Activated CD4-positive, alpha-beta T cell treated with anti-CD3 and anti-CD28 coated beads for 1 hour (primary cell): ENCODE results near the gene SLC16A3.
A peak's percentile ranks its signal among the peaks of the same experiment; 100 is the strongest.
"Not testable (repeated sequence)": the region's sequence is repeated elsewhere in the genome, so short reads cannot be mapped to it uniquely, and the experiment has no call there.

Source experiments
- DNase-seq: peaks from one replicate; pipeline ENCODE4 v3.0.0-alpha.2; 2020

The SLC16A3 gene

DNA sequence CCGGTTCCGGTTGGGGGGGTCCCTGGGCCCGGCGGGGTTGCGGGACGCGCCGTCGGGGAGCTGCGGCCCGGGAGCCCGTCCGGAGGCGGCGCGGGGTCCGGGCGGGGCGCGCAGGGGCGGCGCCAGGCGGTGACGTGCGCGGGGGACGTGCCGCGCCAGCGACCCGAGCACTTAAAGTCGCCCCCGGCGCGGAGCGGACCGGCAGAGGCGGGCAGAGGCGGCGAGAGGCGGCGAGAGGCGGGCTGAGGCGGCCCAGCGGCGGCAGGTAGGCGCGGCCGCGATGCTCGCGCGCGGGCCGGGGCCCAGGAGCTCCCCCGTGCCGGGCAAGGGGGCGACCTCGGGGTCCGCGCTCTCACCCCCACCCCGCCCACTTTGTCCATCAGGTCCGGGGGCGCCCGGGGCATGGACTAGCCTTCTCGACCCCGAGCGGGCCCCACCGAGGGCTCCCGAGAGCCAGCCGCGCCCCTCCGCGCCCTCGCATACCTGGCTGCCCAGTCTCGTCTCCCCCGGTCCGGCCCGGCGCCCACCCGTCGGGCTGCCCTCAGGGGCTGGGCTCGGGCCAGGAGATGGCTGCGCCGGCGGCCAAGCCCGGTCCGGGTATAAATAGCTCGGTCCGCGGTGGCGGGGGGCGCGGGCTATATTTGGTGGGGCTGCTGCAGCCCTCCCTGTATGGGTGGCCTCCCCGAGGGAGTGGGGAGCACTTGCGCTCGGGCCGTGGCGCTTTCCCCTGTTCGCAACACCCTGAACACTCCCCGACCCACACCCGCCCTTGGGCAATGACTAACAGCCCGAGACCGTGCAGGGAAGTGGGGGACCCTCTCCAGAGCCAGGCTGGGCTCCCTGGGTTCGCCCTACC is at the start of gene SLC16A3:
Gene SLC16A3, plus strand, starts transcription at position 201 of the 856 bp plus-strand sequence. CDS start 6,967 bp downstream, outside the sequence.
- DNase-seq: peak; percentile 61

DNA sequence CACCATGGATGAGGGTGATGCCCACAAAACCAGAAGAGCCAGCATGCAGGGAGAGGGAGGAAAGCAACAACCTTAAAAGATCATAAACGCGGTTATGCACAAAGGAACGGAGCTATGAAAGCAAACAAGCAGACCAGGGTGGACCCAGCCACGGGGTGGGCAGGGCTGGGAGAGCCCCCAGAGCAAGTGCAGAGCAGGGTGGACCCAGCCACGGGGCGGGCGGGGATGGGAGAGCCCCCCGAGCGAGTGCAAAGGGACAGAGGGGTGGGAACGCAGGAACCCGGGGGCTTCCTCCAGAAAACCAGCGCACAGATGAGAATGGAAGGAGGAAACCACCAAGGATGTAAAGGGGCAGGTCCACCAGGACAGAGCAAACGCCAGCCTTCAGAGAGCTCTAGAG is 49.4 kb upstream of the SLC16A3 start:
- DNase-seq: no peak

DNA sequence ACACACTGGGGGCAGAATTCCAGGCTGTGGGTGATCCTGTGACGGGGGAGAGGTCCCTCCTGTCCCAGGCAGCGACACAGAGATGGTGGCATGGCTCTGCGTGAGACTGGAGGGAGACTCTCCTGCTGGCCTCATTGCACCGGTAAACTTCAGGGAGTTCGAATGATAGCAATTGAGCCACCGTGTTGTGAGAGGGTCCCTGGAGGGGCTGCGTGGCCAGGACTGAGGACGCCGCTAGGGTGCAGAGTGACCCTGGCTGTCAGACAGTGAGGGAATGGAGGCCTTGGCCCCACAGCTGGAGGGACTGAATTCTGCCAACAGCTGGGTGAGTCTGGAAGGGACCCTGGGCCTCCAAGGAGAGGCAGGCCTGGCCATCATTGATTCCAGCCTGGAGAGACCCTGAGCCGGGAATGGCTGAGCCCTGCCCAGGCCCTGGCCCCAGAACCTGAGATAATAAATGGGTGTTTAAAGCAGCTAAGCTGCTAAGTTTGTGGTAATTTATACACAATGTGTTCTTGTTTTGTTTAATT is 48.8 kb upstream of the SLC16A3 start:
- DNase-seq: no peak

DNA sequence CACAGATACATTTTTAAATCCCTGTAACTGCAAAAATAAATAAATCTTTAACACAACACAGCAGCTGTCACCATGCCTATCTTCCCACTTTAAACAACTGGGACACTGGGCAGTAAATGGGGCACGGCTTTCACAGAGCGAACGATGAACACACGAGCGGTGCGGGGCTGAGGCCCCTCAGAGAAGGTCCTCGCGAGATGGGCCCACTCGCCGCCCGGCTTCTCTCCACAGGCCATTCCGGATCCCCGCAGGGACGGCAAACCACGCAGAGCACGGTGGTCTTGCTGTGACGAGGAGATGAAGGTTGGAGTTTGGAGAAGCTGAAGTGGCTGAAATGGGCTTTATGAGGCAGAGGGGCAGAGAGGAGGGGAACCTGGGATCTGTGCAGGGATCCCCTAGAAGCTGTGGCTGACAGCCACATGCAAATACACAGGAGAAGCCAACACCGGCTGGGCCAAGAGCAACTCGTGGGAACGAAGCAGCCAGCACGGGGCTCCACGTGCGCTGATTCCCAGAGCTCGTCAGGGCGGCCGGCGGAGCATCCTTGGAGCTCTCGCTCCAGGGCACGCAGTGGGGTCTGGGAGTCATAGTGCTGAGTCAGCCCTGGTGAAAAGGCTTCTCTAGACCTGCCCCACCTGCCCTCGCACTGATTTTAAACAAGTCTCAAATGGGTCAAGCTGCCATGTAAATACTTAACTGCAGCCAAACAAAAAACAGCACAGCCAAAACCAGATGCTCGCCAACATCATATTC is 47.9 kb upstream of the SLC16A3 start:
- no peak for DNase-seq

DNA sequence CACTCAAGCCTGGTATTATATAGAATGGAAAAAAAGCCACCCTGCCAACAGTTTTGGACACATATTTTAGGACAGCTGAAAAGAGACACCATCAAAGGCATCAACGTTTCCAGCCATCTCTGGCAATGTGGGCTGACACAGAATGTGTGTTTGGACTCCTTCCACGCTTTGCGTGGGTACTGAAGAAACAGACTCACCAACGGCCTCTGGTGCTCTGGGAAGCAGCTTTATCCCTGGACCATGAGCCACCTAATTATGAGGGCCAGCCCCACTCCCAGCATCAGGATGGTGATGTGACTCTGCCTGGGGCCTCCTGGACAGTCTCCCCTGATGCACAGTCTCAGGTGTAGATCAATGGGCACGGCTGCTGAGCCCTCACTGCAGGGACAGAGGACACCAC is 44.1 kb upstream of the SLC16A3 start:
- DNase-seq: no peak

DNA sequence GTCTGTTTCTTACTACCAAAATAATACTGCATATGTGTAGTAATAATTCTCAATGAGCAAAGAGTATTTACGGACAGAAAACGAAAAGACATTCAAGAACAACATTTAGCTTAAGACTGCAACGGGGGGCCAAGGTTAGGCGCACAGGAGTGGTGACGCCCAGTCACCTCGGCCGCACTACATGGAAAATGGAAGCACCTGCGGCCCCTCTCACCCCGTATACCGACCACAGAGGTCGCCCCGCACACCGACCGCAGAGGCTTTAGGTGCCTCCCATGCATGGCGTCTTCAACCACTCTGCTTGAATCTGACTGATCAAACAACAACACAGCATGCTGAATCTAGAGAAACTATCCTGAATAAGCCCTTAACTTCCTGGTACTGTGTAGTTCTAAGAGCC is 42.6 kb upstream of the SLC16A3 start:
- no peak for DNase-seq

DNA sequence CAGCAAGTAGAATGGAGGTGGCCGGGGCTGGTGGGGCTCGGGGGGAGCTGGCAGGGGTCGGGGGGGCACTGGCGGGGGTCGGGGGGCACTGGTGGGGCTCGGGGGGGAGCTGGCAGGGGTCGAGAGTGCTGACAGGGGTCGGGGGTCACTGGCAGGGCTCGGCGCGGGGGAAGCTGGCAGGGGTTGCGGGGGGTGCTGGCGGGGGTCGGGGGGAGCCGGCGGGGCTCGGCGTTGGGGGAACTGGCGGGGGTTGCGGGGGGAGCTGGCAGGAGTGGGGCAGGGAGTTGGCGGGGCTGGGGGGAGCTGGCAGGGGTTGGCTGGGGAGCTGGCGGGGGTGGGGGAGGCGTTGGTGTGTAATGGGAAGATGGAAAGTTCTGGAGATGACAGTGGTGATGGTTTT is 41.3 kb upstream of the SLC16A3 start:
- no peak for DNase-seq

DNA sequence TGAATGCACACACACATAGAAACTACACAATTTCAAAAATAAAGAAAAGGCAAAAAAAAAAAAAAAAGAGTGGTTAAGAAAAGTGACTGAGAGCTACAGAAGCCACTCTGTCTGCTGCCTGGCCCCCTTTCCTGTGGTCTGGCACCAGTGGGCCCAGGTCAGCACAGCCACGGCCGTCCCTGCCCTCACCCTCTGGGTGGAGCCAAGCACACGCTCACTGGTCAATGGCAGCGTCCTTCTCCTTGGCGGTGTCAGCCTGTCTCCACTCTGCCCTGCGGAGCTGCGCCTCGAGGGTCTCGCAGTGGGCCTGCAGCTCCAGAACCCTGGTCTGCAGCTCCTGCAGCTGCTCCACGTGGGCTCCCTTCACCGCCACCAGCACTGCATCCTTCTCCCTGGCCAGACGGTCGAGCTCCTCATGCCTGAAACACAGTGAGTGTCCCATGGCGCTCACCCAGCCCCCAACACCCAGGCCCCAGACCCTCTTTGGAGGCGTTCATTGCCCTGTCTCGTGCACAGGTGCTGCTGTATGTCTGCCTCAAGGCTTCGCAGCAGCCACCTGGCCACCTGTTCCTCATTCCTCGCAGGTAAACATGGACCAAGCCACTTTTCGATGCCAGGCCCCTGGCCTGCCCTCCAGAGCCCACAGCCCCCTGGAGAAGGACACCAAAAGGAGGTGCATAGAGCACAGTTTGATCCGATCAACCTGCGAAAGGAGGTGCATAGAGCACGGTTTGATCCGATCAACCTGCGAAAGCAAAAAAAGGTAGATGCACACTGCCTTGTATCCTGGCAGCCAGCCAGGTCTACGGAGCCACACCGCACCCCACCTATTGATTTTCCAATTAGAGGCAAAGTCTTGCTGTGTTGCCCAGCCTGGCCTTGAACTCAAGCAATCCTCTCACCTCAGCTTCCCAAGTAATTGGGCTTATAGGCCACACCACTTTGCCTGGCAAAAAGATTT is 40.6 kb upstream of the SLC16A3 start:
- DNase-seq: no peak

DNA sequence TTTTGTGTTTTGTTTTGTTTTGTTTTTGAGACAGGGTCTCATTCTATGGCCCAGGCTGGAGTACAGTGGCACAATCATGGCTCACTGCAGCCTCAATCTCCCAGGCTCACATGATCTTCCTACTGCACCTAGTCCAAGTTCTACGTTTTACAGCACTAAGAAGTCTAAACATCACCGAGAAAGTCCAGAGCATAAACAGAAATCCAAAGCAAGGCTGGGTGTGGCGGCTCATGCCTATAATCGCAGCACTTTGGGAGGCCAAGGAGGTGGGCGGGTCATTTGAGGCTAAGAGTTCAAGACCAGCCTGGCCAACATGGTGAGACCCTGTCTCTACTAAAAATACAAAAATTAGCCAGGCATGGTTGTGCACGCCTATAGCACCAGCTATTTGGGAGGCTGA is 35.8 kb upstream of the SLC16A3 start:
- DNase-seq: not testable (repeated sequence)

DNA sequence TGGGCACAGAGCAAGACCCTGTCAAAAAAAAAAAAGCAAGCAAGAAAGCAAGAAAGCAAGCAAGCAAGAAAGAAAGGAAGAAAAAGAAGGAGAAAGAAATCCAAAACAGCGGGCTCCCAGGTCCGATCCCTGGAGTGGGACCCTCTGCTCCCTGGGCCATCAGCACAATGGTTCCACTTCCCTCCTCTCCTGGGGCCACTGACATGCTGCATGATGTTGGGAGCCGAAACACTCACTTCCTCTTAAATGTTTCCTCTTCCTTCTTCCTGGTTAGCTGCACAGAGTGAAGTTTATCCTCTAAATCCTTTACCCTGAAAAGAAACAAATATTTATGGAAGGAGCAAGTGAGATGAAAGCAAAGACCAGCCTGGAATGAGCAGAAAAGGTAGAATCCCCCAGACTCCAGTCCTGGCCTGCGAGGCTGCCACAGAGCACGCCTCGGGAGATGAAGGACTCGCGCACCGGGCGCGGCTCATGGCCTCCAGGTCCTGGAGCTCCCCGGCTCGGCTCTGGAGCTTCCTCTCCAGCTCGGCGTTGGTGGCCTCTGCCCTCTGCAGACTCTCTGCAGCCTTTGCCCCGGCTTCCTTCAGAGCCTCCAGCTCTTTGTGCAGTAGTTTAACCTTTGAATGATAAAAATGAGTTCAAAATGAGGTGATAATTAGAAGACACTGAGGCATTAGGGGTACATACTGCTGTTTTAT is 35.2 kb upstream of the SLC16A3 start:
- DNase-seq: no peak

DNA sequence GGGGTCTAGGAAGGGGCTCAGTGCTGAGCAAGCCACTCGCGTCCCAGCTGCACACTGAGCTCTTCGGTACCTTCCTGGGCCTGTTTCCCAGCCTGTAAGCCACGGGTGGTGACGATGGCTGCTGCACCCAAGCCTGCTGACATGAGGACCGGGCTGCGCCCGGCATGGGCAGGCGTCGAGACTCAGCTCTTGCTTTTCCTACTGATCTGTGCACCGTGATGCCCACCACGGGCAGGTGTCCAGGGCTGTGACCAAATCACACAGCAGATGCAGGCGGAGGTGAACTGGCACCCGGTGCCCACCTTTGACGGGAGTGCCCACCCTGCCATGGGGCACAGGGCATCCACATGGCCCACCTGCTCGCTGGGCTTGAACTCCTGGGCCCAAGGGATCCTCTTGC is 34.1 kb upstream of the SLC16A3 start:
- no peak for DNase-seq

DNA sequence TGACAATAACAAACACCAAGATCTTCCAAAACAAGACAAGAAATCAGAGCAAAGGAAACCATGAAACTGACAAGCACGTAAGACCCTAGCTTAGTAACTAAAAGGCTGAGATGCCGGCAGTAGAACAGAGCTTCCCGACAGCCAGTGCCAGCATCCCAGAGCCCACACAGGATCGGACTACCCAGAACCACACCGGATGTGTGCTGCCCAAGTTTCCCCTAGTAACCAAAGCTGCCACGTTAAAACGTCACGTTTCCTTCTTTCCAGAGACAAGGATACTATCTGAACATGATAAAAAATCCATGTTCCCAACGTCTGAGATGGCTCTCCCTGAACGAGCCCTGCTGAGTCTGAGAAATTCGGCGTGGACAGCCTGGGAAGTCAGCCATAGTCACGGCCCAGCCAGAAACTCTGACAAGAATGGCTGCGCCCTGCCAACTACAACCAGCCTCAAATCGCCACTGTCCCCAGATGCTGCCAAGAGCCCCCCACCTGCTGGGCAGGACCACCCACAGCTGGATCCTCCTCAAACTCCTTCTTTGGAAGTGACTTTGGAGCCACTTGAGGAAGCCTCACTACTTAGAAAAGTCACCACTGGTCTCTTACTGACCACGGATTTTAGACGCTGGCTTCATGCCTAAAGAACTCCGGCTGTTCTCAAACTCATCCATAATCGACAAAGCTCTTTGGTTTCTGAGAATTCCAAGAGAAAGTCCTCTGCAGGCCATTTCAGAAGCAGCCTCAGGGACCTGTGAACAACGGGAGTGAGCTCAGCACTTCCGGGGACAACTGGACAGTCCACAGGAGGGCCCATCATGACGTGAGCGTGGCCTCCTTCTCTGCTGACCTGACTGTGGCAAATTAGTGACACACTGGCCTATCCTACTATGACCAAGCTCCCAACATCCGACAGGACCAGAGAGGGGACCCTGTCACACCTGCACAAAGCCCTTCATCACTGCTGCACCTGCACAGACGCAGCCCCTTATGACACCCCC is 32.9 kb upstream of the SLC16A3 start:
- DNase-seq: no peak

DNA sequence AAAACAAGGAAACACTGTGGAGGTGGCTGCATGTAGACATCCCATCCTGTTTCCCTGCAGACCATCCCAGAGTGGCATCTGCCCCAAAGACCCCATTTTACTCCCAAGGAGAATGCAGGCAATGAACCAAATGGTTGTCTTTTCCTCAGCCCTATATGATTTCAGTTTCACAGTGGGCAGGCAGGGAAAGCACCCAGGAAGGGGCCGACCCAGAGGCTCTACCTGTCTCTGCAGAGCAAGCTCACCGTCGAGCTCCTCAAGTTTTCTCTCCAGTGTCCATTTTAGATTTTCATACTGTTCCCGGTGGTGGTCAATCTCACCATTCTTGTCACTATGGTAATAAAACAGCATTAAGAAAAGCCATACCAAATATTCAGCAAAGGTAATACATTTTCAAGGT is 30.8 kb upstream of the SLC16A3 start:
- no peak for DNase-seq

DNA sequence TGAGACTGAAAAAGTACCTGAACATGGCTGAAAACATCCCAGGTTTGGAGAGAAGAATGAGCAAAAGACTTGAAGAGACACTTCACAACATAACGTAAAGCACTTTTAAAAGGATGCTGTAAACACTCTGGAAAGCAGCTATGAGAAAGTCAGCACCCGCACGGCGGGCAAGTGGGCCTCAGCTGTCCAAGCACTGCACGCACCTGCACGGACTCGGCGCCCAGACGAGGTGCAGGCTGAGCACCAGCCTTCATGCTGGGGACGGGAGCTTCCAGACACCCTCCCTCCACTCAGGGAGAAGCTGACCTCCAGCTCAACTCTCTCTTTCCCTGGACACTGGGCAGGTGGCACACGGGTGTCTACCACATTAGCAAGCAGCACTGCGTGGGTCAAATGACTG is 29.3 kb upstream of the SLC16A3 start:
- DNase-seq: no peak

DNA sequence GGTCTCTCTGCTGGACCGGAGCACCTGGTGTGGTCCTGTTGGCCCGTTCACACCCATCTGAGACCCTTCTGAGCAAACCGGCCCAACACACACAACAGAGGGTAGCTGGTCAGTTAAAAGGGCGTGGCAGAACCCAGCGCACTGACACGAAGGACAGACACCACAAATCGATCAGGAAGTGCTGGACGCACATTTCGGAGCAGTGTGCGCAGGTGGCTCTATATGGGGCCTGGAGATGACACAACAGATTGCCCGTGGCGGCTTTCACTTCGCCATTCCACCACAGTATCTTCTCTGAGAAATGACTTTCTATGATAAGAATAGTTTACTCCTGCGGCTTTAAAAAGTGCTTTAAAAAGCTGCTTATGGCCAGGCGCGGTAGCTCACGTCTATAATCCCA is 28.7 kb upstream of the SLC16A3 start:
- no peak for DNase-seq

DNA sequence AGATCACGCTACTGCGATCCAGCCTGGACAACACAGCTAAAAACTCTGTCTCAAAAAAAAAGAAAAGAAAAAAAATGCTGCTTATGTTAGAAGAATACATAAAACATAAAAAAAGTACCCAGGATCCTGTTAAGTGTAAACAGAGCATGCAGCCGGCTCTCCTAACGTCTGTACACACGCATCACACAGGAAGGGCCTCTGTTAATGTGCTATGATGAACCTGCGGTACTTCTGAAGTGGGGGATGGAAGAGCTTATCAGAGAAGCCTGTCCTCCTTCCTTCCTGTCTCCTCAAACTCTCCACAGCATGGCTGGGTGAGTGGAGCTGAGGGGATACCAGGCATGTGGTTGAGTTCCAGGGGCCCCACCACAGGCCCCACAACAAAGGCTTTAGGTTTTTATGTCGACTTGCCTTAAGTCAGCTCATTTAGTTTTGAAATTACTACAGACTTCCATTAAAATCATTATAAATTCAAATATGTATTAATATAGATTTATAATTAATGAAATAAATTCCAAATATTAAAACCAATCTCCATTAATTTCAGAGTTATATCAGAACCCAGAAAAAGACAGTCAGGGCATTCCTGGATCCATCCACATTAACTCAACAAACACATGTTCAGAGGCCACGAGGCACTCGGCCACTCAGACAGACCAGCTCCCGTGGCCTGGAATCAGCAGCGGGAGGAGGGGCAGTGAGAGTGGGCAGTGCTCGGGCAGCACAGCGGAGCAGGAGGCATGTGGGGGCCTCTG is 27.9 kb upstream of the SLC16A3 start:
- DNase-seq: peak; percentile 39

DNA sequence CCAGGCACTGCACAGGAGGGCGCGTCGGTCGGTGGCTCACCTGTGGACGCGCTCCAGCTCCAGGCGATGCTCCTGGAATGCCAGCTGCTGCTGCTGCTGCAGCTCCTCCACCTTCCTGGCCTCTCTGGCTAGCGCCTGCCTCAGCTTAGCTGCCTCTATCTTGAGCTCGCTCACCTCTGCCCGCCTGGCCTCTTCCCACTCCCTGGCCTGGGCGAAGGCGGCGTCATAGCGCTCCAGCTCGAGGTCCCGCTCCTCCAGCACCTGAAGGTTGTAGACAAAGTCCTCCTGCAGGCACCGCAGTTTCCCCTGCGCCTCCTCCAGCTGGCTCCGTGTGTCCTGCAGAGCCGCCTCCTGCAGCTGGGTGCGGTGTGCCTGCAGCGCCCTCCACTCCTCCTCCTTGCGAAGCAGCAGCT is 27.3 kb upstream of the SLC16A3 start:
- no peak for DNase-seq

DNA sequence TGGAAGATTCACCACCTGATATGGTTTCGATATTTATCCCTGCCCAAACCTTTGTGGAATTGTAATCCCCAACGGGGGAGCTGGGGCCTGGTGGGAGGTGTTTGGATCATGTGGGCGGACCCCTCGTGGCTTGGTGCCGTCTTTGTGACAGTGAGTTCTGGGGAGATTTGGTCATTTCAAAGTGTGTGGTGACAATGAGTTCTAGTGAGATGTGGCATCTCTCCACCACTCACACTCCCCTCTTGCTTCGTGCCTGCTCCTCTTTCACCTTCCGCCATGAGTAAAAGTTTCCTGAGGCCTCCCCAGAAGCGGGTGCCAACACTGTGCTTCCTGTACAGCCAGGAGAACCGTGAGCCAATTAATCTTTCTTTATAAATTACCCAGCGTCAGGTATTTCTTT is 25.9 kb upstream of the SLC16A3 start:
- DNase-seq: no peak

DNA sequence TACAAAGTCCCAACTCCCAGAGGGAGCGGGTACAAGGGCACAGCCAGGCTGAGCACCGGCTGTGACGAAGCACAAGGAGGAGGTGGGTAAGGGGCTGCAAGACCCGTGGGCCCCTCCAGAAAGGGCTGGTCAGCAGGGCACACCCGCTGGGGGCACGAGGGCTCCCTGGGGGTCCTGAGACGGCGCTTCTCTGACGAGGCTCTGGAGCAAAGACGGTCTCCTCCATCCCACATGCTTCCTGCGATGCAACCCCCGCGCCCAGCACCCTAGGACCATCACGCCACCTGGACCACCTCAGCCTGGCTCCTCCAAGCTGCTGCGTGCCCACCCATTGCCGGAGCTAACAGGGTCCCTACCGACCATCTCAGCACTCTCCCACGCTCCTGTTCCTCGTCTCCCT is 24.9 kb upstream of the SLC16A3 start:
- DNase-seq: no peak
